Upper lobe of left lung (tissue), 4 donors: ENCODE data around the gene SLC25A11.

Experiments used
- EP300 ChIP-seq, 4 donors: sonication (generic); formaldehyde crosslinking; IDR thresholded peaks; one replicate each; pipeline ENCODE4 v1.5.1; 2017; ENCODE audit warnings: antibody characterized with exemption in 4 of 4, control low read depth in 2 of 4
- POLR2A ChIP-seq, 4 donors: fragments of 450-650 bp; IDR thresholded peaks; one replicate each; pipeline ENCODE4 v1.5.1; 2016 to 2017; ENCODE audit warnings: antibody characterized with exemption in 4 of 4, mild to moderate bottlenecking in 2 of 4
- POLR2AphosphoS5 ChIP-seq, 2 donors: sonication (generic); formaldehyde crosslinking; IDR thresholded peaks; one replicate each; pipeline ENCODE4 v1.5.1; 2017; ENCODE audit warnings: antibody characterized with exemption in 2 of 2
- TF ChIP-seq, protein P1 (sequence below), 6 experiments: fragments of 450-650 bp in 4 of 6; fragments of 200-600 bp in 2 of 6; sonication (generic) in 2 of 6; IDR thresholded peaks; one replicate each; pipeline ENCODE4 v1.5.1; 2016 to 2019; ENCODE audit warnings: antibody characterized with exemption in 6 of 6

- TF ChIP-seq, protein P1, sequence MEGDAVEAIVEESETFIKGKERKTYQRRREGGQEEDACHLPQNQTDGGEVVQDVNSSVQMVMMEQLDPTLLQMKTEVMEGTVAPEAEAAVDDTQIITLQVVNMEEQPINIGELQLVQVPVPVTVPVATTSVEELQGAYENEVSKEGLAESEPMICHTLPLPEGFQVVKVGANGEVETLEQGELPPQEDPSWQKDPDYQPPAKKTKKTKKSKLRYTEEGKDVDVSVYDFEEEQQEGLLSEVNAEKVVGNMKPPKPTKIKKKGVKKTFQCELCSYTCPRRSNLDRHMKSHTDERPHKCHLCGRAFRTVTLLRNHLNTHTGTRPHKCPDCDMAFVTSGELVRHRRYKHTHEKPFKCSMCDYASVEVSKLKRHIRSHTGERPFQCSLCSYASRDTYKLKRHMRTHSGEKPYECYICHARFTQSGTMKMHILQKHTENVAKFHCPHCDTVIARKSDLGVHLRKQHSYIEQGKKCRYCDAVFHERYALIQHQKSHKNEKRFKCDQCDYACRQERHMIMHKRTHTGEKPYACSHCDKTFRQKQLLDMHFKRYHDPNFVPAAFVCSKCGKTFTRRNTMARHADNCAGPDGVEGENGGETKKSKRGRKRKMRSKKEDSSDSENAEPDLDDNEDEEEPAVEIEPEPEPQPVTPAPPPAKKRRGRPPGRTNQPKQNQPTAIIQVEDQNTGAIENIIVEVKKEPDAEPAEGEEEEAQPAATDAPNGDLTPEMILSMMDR (IDR thresholded peaks at IDR 0.05): no peak
- TF ChIP-seq POLR2AphosphoS5 (IDR thresholded peaks at IDR 0.05) (no peak), EP300 (IDR thresholded peaks at IDR 0.05) (no peak), POLR2A (IDR thresholded peaks at IDR 0.05) (no peak)
These were observed 15.2 kb upstream of the SLC25A11 start for GRCh38 chr17:4955091-4955490.
